ENCODE results near the gene CBX6. TPM values are rescaled to one million over a fixed set of nuclear protein-coding genes. Genes with fewer than 3 reads are reported as not detected.

The CBX6 gene
- total RNA-seq, 1 donor from 2014 or later: 178 TPM

DNA sequence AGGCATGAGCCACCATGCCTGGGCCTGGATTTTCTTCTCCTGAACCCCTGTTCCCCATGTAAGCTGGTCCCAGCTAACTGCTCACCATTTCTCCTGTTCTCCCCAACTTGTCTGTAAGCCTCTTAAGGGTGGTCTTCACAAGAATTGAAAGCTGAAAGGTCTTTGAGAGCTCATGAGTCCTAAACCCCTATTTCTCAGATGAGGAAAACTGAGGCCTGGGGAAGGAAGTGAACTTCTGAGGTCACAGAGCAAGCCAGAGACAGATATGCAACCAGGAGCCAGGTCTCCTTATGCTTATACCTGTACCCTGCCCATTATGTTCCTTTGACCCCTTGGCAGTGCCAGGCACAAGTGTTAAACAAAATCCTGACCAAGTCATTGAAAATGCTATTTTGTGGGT, 44.5 kb downstream of the CBX6 start:
- no peaks in the 10 kb centered on the region for H3K27me3 Mint-ChIP-seq (ENCODE audit: insufficient read depth)
- H3K4me3 Mint-ChIP-seq: no peak overlapping the region
- no peaks in the 10 kb centered on the region for H3K36me3 Mint-ChIP-seq (ENCODE audit: low read depth)
- no peak for DNase-seq (ENCODE audit: low spot score)
- H3K9me3 Mint-ChIP-seq: no peaks in the 10 kb centered on the region
- H3K4me1 Mint-ChIP-seq (ENCODE audit: low read depth): no peaks in the 10 kb centered on the region
- intact Hi-C loops (cut with micrococcal nuclease): no loop called here
- no peak overlapping the region for H3K27ac Mint-ChIP-seq

- no peaks in the 10 kb centered on the region for H3K36me3 Mint-ChIP-seq (ENCODE audit: low read depth)
- no peaks in the 10 kb centered on the region for H3K9me3 Mint-ChIP-seq
- H3K4me1 Mint-ChIP-seq (ENCODE audit: low read depth): no peaks in the 10 kb centered on the region
- intact Hi-C loops (cut with micrococcal nuclease): no loop called here
- no peak for DNase-seq (ENCODE audit: low spot score)
- H3K27ac Mint-ChIP-seq: no peak overlapping the region
- H3K4me3 Mint-ChIP-seq: no peak overlapping the region
- no peaks in the 10 kb centered on the region for H3K27me3 Mint-ChIP-seq (ENCODE audit: insufficient read depth)
These were observed 45.2 kb downstream of the CBX6 start for GRCh38 chr22:38826801-38827200.

DNA sequence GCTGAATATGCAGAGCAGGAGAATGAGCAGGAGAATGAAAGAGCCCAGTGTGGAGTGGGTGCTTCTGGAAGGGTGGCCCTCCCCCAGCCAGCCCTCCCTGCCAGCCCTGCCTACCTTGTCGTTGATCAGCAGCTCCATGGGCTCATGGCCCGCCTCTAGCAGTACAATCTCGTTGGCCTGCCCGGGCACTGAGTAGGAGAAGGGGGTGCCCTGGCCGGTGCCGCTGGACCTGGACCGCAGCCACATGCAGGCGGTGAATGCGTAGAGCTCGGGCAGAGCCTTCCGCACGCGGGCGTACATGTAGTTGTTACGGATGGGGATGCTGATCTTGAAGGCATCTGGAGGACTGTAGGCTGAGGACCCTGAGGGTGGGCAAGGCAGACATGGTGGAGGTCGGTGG, 45.6 kb downstream of the CBX6 start:
- intact Hi-C loops (cut with micrococcal nuclease): no loop called here
- H3K36me3 Mint-ChIP-seq (ENCODE audit: low read depth): no peaks in the 10 kb centered on the region
- no peaks in the 10 kb centered on the region for H3K27me3 Mint-ChIP-seq (ENCODE audit: insufficient read depth)

DNA sequence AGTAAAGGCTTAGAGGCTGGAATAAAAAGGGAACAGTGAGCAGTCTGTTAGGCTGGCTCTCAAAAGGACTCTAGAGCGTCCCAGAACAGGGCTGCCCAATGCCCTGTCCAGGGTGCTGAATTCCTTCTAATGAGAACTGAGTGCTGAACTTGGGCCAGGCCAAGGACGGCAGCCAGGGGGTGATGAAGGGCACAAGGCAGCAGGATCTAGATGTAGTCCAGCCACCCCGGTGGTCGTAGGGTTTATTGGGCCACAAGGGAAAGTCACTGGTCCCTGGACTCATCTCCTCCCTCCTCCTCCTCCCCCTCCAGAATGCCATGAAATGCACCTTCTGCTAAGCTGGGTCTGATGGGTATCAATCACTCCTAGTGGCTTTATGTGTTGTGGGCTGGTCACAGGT, 47.4 kb downstream of the CBX6 start:
- Mint-ChIP-seq H3K9me3 (no peaks in the 10 kb centered on the region), H3K36me3 (ENCODE audit: low read depth) (no peaks in the 10 kb centered on the region), H3K27me3 (ENCODE audit: insufficient read depth) (no peaks in the 10 kb centered on the region)

More for the DNA sequence above, 45.6 kb downstream of the CBX6 start:
- no peak for DNase-seq (ENCODE audit: low spot score)
- no peaks in the 10 kb centered on the region for H3K9me3 Mint-ChIP-seq
- H3K27ac Mint-ChIP-seq: no peak overlapping the region
- H3K4me1 Mint-ChIP-seq (ENCODE audit: low read depth): no peaks in the 10 kb centered on the region
- no peak overlapping the region for H3K4me3 Mint-ChIP-seq

DNA sequence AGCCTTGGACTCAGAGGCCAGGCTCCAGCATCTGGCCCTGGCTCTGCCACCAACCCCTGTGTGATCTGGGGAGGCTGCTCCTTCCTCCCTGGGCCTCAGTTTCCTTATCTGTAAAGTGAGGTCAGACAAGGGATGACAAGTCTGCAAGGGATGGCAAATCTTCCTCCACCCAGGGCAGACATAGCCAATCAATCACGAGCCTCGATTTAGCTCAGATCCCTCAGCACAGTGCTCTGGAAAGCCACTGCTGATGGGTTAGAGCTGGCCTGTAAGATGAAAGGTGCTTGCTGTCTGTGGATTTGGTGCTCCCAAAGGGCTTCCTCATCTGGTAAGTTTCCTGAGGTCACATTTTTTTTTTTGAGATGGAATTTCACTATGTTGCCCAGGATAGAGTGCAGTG, 48.4 kb downstream of the CBX6 start:
- H3K36me3 Mint-ChIP-seq (ENCODE audit: low read depth): no peaks in the 10 kb centered on the region
- DNase-seq (ENCODE audit: low spot score): no peak
- intact Hi-C loops (cut with micrococcal nuclease): no loop called here
- H3K27me3 Mint-ChIP-seq (ENCODE audit: insufficient read depth): no peaks in the 10 kb centered on the region
- H3K4me3 Mint-ChIP-seq: no peak overlapping the region
- H3K4me1 Mint-ChIP-seq (ENCODE audit: low read depth): no peaks in the 10 kb centered on the region
- H3K27ac Mint-ChIP-seq: no peak overlapping the region
- H3K9me3 Mint-ChIP-seq: no peaks in the 10 kb centered on the region

More for the DNA sequence above, 47.4 kb downstream of the CBX6 start:
- intact Hi-C loops (cut with micrococcal nuclease): no loop called here
- no peaks in the 10 kb centered on the region for H3K4me1 Mint-ChIP-seq (ENCODE audit: low read depth)
- H3K4me3 Mint-ChIP-seq: no peak overlapping the region
- H3K27ac Mint-ChIP-seq: no peak overlapping the region
- DNase-seq (ENCODE audit: low spot score): peak; percentile 38

GRCh38 chr22:38823076-38823475, 48.9 kb downstream of the CBX6 start:
- Mint-ChIP-seq H3K9me3 (no peaks in the 10 kb centered on the region), H3K4me3 (no peak overlapping the region), H3K36me3 (ENCODE audit: low read depth) (no peaks in the 10 kb centered on the region)

DNA sequence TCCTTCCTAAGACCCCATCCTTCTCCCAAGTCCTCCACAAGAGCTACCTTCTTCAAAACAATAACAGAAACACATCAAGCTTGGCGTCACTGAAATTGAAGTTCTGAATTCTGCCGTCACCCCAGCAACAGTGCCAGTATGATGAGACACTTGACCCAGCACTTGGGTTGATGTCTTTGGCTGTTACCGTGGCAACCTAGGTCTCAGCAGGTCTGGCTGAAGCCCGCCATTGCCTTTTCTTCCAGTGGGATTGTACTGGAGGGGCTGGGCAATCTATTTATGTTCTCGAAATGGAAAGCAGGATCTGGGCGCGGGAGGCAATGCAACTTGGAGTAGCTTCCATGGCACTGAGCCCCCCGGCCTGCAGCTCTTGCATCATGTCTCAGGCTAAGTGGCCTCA, 52.0 kb downstream of the CBX6 start:
- Mint-ChIP-seq H3K27me3 (ENCODE audit: insufficient read depth) (peaks cover 5% of the 10 kb centered on the region), H3K27ac (no peak overlapping the region), H3K9me3 (no peaks in the 10 kb centered on the region), H3K4me3 (no peak overlapping the region), H3K4me1 (ENCODE audit: low read depth) (no peaks in the 10 kb centered on the region), H3K36me3 (ENCODE audit: low read depth) (no peaks in the 10 kb centered on the region)
- no peak for DNase-seq (ENCODE audit: low spot score)
- intact Hi-C loops (cut with micrococcal nuclease): no loop called here

More at GRCh38 chr22:38823076-38823475, 48.9 kb downstream of the CBX6 start:
- no peak for DNase-seq (ENCODE audit: low spot score)
- Mint-ChIP-seq H3K4me1 (ENCODE audit: low read depth) (no peaks in the 10 kb centered on the region), H3K27ac (no peak overlapping the region), H3K27me3 (ENCODE audit: insufficient read depth) (peaks cover 2% of the 10 kb centered on the region)
- intact Hi-C loops (cut with micrococcal nuclease): no loop called here

DNA sequence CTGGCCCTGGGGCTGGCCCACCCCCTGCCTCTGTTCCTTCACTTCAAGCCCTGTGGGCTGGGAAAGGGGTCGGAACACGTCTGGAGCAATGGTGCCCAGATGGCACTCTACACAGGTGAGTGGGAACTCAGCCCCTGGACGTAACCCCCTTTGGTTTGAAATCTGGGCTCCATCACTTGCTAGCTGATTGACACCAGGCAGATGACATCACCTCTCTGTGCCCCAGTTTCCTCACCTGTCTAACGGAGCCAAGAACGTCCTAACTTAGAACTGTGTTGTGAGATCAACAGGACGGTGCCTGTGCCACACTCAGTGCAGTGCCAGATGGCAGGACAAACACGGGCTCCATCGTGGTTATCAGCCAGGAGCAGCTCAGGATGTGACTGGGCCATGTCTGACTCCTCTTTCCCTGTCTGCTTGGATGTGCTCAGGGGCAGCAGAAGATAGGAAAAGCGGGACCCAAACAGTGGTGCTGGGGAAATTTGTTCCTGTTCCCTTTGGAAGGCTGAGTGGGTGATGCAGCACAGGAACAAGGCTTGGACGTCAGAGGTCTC, 52.6 kb downstream of the CBX6 start:
- Mint-ChIP-seq H3K36me3 (ENCODE audit: low read depth) (no peaks in the 10 kb centered on the region), H3K27ac (no peak overlapping the region), H3K4me1 (ENCODE audit: low read depth) (no peaks in the 10 kb centered on the region), H3K27me3 (ENCODE audit: insufficient read depth) (peaks cover 5% of the 10 kb centered on the region), H3K4me3 (no peak overlapping the region), H3K9me3 (no peaks in the 10 kb centered on the region)
- intact Hi-C loops (cut with micrococcal nuclease): no loop called here
- no peak for DNase-seq (ENCODE audit: low spot score)

DNA sequence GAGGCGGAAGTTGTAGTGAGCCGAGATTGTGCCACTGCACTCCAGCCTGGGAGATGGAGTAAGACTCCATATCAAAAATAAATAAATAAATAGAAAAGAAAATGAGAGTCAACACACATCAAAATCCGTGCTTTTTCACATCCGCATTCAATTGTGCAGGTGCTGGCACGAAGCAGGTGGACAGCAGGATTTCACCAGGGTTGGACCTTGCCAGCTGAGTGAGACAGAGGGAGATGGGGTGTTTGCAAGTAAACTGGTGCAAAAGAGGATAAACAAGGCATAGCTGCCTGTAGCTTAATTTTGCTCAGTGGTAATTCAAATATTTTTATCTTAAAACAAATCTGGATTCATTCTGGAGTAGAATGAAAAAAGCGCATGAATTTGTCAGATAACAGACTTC, 54.8 kb downstream of the CBX6 start:
- no peaks in the 10 kb centered on the region for H3K4me1 Mint-ChIP-seq (ENCODE audit: low read depth)
- no peaks in the 10 kb centered on the region for H3K9me3 Mint-ChIP-seq
- DNase-seq (ENCODE audit: low spot score): no peak
- H3K27me3 Mint-ChIP-seq (ENCODE audit: insufficient read depth): peaks cover 9% of the 10 kb centered on the region
- H3K36me3 Mint-ChIP-seq (ENCODE audit: low read depth): no peaks in the 10 kb centered on the region
- no peak overlapping the region for H3K27ac Mint-ChIP-seq
- H3K4me3 Mint-ChIP-seq: no peak overlapping the region
- intact Hi-C loops (cut with micrococcal nuclease): no loop called here

- Mint-ChIP-seq H3K4me1 (ENCODE audit: low read depth) (no peaks in the 10 kb centered on the region), H3K4me3 (no peak overlapping the region), H3K27ac (no peak overlapping the region), H3K27me3 (ENCODE audit: insufficient read depth) (peaks cover 9% of the 10 kb centered on the region), H3K9me3 (no peaks in the 10 kb centered on the region), H3K36me3 (ENCODE audit: low read depth) (no peaks in the 10 kb centered on the region)
- DNase-seq (ENCODE audit: low spot score): no peak
- intact Hi-C loops (cut with micrococcal nuclease): no loop called here
These were observed 56.2 kb downstream of the CBX6 start for GRCh38 chr22:38815842-38816241.

Other genes starting within 250 kb of the CBX6 start
- 0.16 and 0.78 TPM in 2 replicates for gene FAM227A, start 215.8 kb downstream of the CBX6 start, total RNA-seq
- gene CBY1, start 215.6 kb downstream of the CBX6 start, total RNA-seq: 8.6 and 8.8 TPM in 2 replicates
- 153 and 156 TPM in 2 replicates for gene TOMM22, start 190.3 kb downstream of the CBX6 start, total RNA-seq
- gene JOSD1, start 171.3 kb downstream of the CBX6 start, total RNA-seq: 77.7 and 86.0 TPM in 2 replicates
- 102 and 111 TPM in 2 replicates for gene GTPBP1, start 166.3 kb downstream of the CBX6 start, total RNA-seq
- gene SUN2, start 116.2 kb downstream of the CBX6 start, total RNA-seq: 146 and 154 TPM in 2 replicates
- 5.0 TPM in 2 replicates for gene DNAL4, start 78.1 kb downstream of the CBX6 start, total RNA-seq
- gene NPTXR, start 28.2 kb downstream of the CBX6 start, total RNA-seq: 1.2 and 1.3 TPM in 2 replicates
- not detected in 2 replicates for gene APOBEC3A, start 85.4 kb upstream of the CBX6 start, total RNA-seq
- 17.9 and 19.5 TPM in 2 replicates for gene APOBEC3B, start 110.1 kb upstream of the CBX6 start, total RNA-seq
- 71.5 and 73.2 TPM in 2 replicates for gene APOBEC3C, start 142.0 kb upstream of the CBX6 start, total RNA-seq
- 23.6 and 26.9 TPM in 2 replicates for gene APOBEC3D, start 148.9 kb upstream of the CBX6 start, total RNA-seq
- gene APOBEC3F, start 168.6 kb upstream of the CBX6 start, total RNA-seq: 19.0 and 21.6 TPM in 2 replicates
- gene APOBEC3G, start 205.1 kb upstream of the CBX6 start, total RNA-seq: 53.7 and 56.7 TPM in 2 replicates
- 5.0 and 7.4 TPM in 2 replicates for gene APOBEC3H, start 225.0 kb upstream of the CBX6 start, total RNA-seq